DMS 273 (cell line): Measurements from ENCODE around the gene NBPF9.
"Not testable (repeated sequence)": the region's sequence is repeated elsewhere in the genome, so short reads cannot be mapped to it uniquely, and the experiment has no call there.

Experiments
- DNase-seq: peaks from one replicate; lab custom pipeline; 2025; ENCODE audit not compliant: unreplicated experiment; lab: John Stamatoyannopoulos, UW

NBPF9 gene, protein sequence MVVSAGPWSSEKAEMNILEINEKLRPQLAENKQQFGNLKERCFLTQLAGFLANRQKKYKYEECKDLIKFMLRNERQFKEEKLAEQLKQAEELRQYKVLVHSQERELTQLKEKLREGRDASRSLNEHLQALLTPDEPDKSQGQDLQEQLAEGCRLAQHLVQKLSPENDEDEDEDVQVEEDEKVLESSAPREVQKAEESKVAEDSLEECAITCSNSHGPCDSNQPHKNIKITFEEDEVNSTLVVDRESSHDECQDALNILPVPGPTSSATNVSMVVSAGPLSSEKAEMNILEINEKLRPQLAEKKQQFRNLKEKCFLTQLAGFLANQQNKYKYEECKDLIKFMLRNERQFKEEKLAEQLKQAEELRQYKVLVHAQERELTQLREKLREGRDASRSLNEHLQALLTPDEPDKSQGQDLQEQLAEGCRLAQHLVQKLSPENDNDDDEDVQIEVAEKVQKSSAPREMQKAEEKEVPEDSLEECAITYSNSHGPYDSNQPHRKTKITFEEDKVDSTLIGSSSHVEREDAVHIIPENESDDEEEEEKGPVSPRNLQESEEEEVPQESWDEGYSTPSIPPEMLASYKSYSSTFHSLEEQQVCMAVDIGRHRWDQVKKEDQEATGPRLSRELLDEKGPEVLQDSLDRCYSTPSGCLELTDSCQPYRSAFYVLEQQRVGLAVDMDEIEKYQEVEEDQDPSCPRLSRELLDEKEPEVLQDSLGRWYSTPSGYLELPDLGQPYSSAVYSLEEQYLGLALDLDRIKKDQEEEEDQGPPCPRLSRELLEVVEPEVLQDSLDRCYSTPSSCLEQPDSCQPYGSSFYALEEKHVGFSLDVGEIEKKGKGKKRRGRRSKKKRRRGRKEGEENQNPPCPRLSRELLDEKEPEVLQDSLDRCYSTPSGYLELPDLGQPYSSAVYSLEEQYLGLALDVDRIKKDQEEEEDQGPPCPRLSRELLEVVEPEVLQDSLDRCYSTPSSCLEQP (N-terminal part only)

DNA sequence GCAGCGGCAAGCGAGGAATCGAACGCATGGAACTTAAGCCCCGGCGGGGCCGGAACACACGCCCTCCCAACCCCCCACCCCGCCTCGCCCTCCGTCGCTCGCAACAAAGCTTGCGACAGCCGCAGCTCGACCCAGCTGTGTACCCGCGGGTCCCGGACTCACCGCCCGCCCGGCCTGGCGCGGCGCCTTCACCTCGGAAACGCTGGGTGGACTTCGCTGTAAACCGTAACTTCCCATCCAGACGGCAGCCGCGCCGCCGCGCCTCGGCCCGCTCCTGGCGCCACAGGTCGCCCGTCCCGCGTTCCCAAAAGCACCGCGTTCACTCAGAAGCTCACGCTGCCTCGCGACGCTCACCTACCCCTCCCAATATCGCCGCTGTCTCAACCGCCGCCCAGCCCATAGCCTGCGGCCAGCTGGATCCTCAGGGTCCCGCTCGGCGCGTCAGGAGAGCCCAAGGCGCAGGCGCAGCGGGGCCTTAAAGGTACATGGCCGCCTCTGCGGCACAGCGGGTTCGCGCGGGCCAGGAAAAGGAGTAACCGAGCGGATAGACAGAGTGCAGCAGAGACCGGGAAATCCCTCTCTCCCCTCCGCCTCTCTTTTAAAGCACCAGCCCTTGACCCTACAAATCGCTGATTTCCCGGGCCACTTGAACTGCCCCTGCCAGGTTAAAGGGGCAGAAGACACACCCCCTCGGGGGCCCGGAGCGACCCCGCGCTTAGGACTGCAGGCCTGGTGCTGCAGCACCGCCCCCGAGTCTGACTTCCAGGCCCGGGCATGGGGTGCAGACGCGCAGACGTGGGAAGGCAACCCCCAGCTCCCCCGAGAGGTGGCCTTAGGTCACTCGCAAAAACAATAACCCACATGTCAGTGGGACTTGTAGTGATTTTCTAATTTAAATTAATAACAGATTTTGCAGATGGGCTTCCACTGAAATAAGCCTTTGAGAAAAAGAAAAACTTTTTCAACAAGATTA lies at the start of gene NBPF9:
Gene NBPF9, minus strand, starts transcription at position 443 of the 973 bp plus-strand sequence. CDS start 21,412 bp downstream, outside the sequence.
- peak; percentile 68 for DNase-seq

DNA sequence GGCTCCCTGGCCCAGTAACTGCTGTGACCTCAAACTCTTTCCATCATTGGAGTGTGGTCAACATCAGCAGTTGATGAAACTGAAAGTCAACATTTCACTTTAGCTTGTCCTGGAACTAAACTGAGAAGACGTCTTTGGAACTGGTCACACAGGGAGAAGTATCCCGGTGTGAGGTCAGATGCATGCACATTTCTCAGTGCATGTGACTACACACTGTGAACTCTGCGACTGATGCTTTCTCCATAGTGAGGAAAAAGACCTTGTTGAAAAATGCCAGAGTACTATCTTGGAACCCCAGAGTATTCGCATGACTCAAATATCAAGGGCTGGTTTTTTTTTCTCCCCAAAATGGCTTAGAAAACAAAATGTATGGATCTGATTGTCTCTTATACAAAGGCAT lies 46.6 kb upstream of the NBPF9 start:
- DNase-seq = not testable (repeated sequence)

DNA sequence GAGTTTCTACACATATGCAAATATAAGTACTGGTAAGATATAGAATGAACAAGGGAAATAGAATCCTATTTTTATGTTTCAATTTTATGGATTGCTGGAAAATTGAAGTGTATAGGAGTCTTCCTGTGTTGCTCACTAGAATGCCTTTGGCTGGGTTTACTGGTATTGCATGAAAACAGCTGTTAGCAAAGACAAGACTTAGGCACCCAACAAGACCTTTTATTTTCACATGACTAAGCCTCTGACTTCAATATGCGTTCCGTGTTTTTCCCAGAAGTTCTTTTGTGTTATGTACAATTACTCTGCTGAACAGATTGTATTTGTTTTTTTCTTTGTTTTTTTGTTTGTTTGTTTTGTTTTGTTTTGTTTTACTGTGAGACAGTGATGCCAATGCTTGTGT lies 34.2 kb upstream of the NBPF9 start:
- not testable (repeated sequence) for DNase-seq

DNA sequence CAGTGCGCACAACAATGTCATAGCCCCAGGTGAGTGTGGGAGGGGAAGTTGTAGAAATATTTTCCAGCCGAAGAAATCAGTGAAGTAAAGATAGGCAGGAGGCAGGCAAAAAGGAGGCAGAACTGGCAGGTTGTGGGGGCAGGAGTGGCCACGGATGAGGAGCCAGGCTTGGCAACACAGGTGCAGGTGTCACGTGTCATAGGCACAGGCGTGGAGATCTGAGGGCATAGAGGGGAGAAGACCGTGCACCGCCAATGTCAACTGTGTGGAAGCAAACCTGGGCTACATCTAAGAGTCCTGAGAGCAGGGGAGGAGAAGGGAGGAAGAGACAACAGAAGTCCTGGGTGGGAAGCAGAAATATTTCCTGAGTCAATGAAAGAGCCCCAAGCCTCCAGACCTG lies 27.6 kb upstream of the NBPF9 start:
- DNase-seq = not testable (repeated sequence)

DNA sequence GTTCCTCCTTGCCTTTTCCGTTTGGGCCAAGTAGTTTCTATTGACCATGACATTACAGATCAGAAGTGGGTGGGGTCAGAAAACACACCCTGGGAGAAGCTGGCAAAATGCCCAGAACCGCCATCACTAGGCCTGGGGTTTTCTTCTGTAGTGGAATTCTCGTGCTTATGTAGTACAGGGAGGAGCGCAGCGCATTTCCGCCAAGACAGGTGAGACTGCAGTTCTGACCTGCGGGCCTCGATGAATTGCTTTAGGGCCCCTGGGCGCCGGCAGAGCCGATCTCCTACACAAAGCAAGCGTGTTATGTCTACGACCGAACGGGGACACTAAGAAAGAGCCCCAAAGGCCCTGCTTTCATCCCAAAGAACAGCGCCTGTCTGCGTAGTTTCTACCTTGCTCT lies 25.9 kb upstream of the NBPF9 start:
- DNase-seq = not testable (repeated sequence)

DNA sequence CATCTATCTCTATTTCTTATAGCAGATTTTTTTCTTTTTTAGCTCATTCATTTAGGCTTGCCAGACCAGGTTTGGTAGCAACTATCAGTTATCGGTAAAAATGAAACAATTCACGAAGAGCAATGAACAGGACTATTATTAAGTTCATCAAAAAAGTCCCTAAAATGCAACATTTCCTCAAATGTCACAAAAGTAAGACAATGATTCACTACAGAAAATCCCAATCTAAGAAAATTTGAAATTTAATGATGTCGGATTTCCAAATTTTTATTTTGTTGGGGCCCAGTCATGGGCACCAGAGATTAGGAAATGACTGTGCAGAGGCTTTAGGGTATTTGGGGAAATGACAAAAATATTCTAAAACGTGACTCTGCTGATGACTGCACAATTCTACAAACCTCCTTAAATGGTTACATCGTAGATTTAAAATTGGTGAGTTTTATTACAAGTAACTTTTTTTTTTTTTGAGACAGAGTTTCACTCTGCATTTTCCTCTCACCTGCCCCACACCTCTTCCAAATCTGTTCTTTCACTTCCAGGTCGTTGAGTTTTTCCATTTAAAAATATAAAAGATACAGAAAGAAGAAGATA lies 23.3 kb upstream of the NBPF9 start:
- DNase-seq = not testable (repeated sequence)

DNA sequence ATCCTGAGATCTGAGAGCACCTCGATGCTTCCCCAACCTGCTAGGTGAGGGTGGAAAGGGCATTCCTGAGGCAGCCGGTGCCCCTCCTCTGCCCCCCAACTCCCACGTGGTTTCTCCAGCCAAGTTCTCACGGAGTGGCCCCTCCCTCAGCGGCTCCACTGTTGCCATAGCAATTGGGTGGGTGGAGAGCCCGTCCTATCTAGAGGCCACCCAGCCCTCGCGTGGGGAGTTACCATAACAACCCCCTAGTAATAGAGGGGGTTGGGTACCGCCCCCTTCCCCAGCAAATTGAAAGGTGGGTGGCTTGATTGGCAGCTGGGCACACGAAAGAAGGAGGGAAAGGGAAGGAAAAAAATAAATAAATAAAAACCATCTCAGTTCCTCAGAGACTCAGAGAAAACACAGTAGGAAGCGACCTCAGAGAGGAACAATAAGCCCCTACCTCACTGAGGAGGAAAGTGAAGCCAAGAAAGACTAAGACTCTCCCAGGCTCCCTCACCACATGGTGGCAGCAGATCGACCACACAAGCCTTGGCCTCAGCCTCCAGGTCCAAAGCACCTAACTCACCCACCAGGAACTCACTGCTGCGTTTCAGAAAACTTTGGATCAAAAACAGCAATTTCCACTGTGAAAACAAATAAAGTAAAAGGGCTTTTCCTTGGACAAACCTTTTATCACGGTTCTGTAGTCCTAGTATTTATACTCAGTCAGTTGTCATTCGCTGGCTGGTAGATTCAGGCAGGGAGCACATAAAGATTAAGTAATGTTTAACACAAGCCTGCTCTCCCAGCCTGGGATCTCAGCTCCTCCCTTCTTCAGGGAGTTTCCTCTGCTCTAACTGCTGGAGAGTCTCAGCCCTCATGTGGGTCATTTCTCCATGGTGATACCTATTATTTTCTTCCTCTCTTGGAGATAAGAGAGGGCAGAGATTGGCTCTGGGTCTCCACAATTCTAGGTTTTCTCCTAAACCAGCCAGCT lies 20.9 kb upstream of the NBPF9 start:
- DNase-seq = peak; percentile 66

DNA sequence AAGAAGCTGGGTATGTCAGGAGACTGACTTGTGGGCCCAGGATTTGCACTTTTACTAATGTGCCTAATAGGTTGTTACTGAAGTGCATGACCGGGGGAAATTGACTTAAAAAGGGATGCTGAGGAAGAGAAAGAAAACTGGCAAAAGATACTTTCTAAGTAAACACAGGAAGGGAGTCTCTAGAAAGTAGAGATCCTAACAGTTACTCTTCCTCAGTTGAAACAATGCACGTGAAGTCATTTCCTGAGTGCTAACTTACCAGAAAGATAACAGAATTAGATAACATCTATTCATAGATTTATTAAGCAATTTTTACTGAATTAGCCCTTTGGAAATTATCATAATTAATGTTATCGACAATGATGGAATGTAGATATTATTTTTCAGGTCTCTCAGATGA lies 9.5 kb upstream of the NBPF9 start:
- not testable (repeated sequence) for DNase-seq

DNA sequence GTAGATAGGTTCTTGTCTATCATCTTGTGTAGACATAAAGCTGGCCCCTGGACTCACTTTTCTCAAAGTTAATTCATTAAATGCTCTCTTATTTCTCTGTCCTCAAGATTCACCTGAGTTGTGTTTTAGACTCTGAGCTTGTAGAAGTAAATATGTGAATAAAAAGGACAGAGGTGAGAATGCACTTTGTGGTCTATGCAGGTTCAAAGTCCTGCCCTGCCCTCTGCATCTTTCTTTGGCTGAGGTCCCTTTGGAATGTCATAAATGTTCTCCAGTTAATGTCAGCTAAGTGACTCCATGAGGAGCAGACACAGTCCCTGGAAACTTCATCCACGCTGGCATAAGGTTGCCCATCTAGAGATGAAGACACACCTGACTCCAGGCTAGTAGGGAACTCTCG lies 7.0 kb upstream of the NBPF9 start:
- not testable (repeated sequence) for DNase-seq

DNA sequence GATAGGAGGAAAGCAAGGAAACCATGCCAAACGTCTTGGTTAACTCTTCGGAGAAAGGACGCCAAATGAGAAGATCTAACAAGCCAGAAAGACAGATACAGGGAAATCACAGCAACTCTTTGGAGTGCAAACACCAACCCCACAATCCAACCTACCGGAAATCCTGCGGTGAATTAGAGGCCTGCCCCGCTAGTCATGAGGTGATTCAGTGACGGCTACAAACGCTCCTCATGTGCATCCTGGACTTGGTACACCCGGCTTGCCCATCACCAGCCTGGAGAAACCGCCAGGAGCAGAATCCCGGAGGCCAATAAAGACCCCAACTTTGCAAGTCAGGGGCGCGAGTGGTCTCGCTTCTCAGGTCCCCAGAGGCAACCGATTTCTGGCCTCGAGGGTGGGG lies 777 bp downstream of the NBPF9 start:
- not testable (repeated sequence) for DNase-seq

DNA sequence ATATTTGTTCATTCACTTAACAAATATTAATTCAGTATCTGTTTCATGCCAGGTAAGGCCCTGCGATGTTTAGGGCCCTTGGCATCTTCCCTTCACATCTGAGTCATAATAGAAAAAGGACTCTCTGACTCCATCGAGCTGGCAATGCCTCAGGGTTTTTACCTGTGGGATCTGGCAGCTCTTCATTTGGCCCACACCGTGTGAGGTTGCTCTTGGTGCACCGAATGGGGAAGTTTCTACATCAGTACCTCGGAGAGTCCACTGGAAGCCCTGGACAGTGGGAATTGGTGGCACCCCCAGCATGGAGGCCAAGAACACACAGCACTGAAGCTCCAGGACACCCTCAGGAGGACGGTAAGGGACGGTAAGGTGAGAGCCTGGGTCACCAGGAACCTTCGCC lies 5.1 kb downstream of the NBPF9 start:
- DNase-seq = not testable (repeated sequence)

DNA sequence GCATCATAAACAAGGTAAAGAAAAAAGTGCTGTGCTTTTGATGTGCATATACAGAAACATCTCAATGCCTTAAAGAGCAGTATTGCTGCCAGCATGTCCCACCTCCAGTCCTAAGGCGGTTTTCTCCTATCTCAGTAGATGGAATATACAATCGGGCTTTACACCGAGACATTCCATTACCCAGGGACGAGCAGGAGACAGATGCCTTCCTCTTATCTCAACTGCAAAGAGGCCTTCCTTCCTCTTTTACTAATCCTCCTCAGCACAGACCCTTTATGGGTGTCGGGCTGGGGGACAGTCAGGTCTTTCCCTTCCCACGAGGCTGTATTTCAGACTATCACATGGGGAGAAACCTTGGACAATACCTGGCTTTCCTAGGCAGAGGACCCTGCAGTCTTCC lies 10.2 kb downstream of the NBPF9 start:
- DNase-seq = not testable (repeated sequence)

DNA sequence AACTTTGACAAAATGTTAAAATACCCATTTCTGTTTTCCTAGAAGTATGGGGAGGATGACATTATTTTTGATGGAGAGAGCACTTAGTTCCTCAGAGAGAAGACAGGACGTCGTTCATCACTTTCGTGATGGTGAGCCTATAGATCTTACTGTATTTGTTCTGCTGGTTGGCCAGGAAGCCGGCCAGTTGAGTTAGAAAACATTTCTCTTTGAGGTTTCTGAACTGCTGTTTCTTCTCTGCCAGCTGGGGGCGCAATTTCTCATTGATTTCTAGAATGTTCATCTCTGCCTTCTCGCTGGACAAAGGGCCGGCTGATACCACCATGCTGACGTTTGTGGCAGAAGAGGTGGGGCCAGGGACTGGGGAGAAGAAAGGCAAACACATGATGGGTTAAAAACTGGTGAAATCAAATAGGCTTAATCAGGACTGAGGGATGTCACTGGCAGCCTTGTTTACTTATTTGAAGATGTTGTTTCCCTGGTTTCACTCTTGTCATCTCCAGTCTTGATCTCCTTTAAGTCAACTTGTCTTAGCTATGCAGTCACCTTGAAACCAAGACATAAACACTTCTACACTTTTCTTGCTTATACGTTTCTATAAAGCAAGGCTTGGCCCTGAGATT lies 27.7 kb downstream of the NBPF9 start:
- not testable (repeated sequence) for DNase-seq

DNA sequence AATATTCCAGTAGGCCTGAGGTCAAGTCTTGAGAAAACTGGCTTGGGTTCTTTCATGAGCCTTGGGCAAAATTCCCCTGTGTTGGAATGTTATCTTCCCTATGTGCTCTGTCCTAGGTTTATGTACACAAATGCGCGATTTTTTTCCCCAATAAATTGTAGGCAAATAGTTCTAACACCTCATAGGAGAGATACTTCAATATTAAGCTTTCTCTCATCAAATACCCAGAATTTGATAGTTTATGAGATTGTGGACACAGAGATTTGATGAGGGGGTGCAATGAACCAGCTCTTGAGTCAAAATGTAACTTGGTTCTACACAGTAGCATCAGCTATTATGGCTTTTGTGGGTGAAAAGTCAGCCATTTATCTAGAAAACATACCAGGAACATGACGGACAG lies 38.7 kb downstream of the NBPF9 start:
- DNase-seq = not testable (repeated sequence)

DNA sequence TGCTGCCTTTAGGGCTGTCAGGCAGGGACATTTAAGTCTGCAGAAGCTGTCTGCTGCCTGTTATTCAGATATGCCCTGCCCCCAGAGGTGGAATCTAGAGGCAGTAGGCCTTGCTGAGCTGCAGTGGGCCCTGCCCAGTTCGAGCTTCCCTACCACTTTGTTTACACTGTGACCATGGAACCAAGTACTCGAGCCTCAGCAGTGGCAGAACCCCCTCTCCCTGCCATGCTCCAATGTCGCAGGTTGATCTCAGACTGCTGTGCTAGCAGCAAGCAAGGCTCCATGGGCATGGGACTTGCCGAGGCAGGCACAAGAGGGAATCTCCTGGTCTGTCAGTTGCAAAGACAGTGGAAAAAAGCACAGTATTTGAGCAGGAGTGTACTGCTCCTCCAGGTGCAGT lies 60.3 kb downstream of the NBPF9 start:
- DNase-seq = not testable (repeated sequence)

DNA sequence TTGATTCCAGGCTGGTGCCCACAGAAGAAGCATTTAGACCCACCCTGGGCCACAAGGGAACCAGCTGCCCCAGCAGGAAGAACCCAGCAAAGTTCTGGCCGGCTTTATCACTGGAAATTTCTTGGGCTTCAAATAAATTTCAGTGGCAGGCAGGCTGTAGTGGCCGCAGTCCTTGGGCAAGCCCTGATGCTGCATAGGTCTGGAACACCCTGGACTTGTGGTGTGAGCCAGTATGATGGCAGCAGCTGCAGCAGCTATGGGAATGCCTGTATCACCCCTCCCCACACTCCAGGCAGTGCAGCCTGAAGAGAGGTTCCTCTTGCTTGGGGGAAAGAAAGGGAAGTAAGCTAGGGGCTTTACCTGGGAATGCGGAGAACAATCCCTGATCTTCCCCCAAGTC lies 69.4 kb downstream of the NBPF9 start:
- DNase-seq = not testable (repeated sequence)

DNA sequence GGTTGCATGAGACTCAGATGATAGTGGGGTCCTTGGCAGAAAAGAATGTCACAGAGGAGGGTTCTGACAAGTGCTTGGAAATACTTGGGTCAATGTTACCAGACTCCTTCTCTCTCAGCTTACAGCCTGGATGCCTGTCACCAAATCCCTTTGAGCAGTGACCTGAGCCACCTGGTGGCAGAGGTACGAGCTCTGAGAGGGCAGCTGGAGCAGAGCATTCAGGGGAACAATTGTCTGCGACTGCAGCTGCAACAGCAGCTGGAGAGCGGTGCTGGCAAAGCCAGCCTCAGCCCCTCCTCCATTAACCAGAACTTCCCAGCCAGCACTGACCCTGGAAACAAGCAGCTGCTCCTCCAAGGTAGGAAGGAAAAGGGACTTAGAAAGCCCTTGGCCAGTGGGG lies 79.0 kb downstream of the NBPF9 start:
- DNase-seq = not testable (repeated sequence)

DNA sequence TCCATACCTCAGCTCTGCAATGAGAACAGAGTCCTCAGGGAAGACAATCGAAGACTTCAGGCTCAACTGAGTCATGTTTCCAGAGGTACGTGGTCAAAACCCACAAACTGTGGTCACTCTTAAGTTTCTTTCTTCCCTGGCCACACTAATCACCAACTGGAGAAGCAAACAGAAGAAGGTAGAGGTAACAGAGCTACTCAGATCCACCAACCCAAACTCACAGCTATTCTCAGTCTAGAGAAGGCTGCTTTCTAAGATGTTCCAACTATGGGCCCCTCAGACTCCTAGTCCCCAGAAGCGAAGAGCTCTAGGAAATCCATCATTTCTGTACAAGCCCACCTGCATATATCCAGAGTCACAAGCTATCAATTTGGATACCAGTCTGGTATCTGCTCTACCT lies 84.8 kb downstream of the NBPF9 start:
- not testable (repeated sequence) for DNase-seq
